H9 (cell line): ENCODE measurements around the gene RHBDL1. TPM values are rescaled to one million over a fixed set of nuclear protein-coding genes. Genes with fewer than 3 reads are reported as not detected.
A peak's percentile ranks its signal among the peaks of the same experiment; 100 is the strongest.

Experiments
- DNase-seq: peaks from one replicate; pipeline ENCODE4 v3.0.0-alpha.2; 2017
- H2AFZ ChIP-seq: one replicate; pipeline ENCODE4 v1.6.1; 2013; ENCODE audit warnings: mild to moderate bottlenecking, low read length, control low read depth, moderate library complexity
- H2AK5ac ChIP-seq: 2 replicates; pipeline ENCODE4 v1.6.1; 2013; ENCODE audit warnings: low read length, control low read depth, mixed read lengths; ENCODE audit not compliant: insufficient read length
- H2BK120ac ChIP-seq: one replicate; pipeline ENCODE4 v1.6.1; 2013; ENCODE audit warnings: low read depth, mild to moderate bottlenecking, low read length, control low read depth, inconsistent platforms; ENCODE audit not compliant: poor library complexity, severe bottlenecking
- H2BK12ac ChIP-seq: 2 replicates; pipeline ENCODE4 v1.6.1; 2013; ENCODE audit warnings: low read length, control low read depth, mixed read lengths, low read depth; ENCODE audit not compliant: insufficient read length
- H2BK15ac ChIP-seq: 2 replicates; pipeline ENCODE4 v1.6.1; 2013; ENCODE audit warnings: low read depth, low read length, control low read depth
- H2BK20ac ChIP-seq: one replicate; pipeline ENCODE4 v1.6.1; 2013; ENCODE audit warnings: low read depth, mild to moderate bottlenecking, low read length, control low read depth, inconsistent platforms; ENCODE audit not compliant: poor library complexity, severe bottlenecking
- H2BK5ac ChIP-seq: 2 replicates; pipeline ENCODE4 v1.6.1; 2013; ENCODE audit warnings: low read length, control low read depth, mixed read lengths; ENCODE audit not compliant: insufficient read length
- H3K14ac ChIP-seq: 2 replicates; pipeline ENCODE4 v1.6.1; 2013; ENCODE audit warnings: low read length, control low read depth; ENCODE audit not compliant: insufficient read depth
- H3K18ac ChIP-seq: 2 replicates; pipeline ENCODE4 v1.6.1; 2013; ENCODE audit warnings: low read depth, mild to moderate bottlenecking, mixed read lengths, low read length, control low read depth; ENCODE audit not compliant: insufficient read length
- H3K23ac ChIP-seq: 2 replicates; pipeline ENCODE4 v1.6.1; 2013; ENCODE audit warnings: low read length, control low read depth, mixed read lengths, low read depth; ENCODE audit not compliant: insufficient read length
- H3K23me2 ChIP-seq: 2 replicates; pipeline ENCODE4 v1.6.1; 2013; ENCODE audit warnings: low read depth, mild to moderate bottlenecking, mixed read lengths, low read length, control low read depth; ENCODE audit not compliant: insufficient read length, poor library complexity, severe bottlenecking
- H3K27ac ChIP-seq: 2 replicates; pipeline ENCODE4 v1.5.1; 2013; ENCODE audit warnings: low read length, control low read depth, mixed read lengths, low read depth; ENCODE audit not compliant: insufficient read length
- H3K27me3 ChIP-seq: 2 replicates; pipeline ENCODE4 v1.6.1; 2013; ENCODE audit warnings: low read length, control low read depth, inconsistent platforms; ENCODE audit not compliant: insufficient read depth
- H3K4ac ChIP-seq: 2 replicates; pipeline ENCODE4 v1.6.1; 2013; ENCODE audit warnings: low read depth, mild to moderate bottlenecking, control low read depth, inconsistent platforms, low read length, moderate library complexity
- H3K4me1 ChIP-seq: 2 replicates; pipeline ENCODE4 v1.6.1; 2013; ENCODE audit warnings: low read length, control low read depth, inconsistent platforms; ENCODE audit not compliant: insufficient read depth
- H3K4me2 ChIP-seq: 2 replicates; pipeline ENCODE4 v1.6.1; 2013; ENCODE audit warnings: low read length, control low read depth, mixed read lengths; ENCODE audit not compliant: insufficient read length, insufficient read depth
- H3K56ac ChIP-seq: 2 replicates; pipeline ENCODE4 v1.6.1; 2013; ENCODE audit warnings: low read depth, mild to moderate bottlenecking, mixed read lengths, low read length, control low read depth; ENCODE audit not compliant: insufficient read length
- H3K79me1 ChIP-seq: 2 replicates; pipeline ENCODE4 v1.6.1; 2013; ENCODE audit warnings: low read depth, mild to moderate bottlenecking, moderate library complexity, low read length, control low read depth, inconsistent platforms; ENCODE audit not compliant: insufficient read depth, poor library complexity, severe bottlenecking
- H3K79me2 ChIP-seq: 2 replicates; pipeline ENCODE4 v1.6.1; 2013; ENCODE audit warnings: low read length, control low read depth, inconsistent platforms; ENCODE audit not compliant: insufficient read depth
- H3K9ac ChIP-seq: 2 replicates; pipeline ENCODE4 v1.6.1; 2013; ENCODE audit warnings: low read length, control low read depth, mixed read lengths; ENCODE audit not compliant: insufficient read length; ENCODE audit errors: extremely low read depth
- H3K9me3 ChIP-seq: one replicate; pipeline ENCODE4 v1.6.1; 2013; ENCODE audit warnings: low read depth, low read length, inconsistent platforms; ENCODE audit not compliant: control insufficient read depth
- H3T11ph ChIP-seq: one replicate; pipeline ENCODE4 v1.6.1; 2013; ENCODE audit warnings: mild to moderate bottlenecking, low read length, control low read depth, inconsistent platforms
- H4K20me1 ChIP-seq: one replicate; pipeline ENCODE4 v1.6.1; 2013; ENCODE audit not compliant: control insufficient read depth, insufficient read length, insufficient read depth
- H4K5ac ChIP-seq: 2 replicates; pipeline ENCODE4 v1.6.1; 2013; ENCODE audit warnings: low read depth, mild to moderate bottlenecking, mixed read lengths, low read length, control low read depth; ENCODE audit not compliant: insufficient read length
- H4K8ac ChIP-seq: replicated peaks from 2 replicates; pipeline ENCODE4 v1.6.1; 2013; ENCODE audit warnings: low read length, control low read depth, mixed read lengths, low read depth; ENCODE audit not compliant: insufficient read length
- H4K91ac ChIP-seq: 2 replicates; pipeline ENCODE4 v1.6.1; 2013; ENCODE audit warnings: low read depth, mild to moderate bottlenecking, moderate library complexity, mixed read lengths, low read length, control low read depth; ENCODE audit not compliant: insufficient read length
- H3K27ac Mint-ChIP-seq, 3 experiments: 2 replicates in 2 of 3; 3 replicates in 1 of 3; pipeline ENCODE4 v1.8.0; 2020 to 2021; ENCODE audit warnings: mixed read lengths in 3 of 3, mild to moderate bottlenecking in 1 of 3, moderate library complexity in 1 of 3
- H3K27me3 Mint-ChIP-seq: 2 replicates; pipeline ENCODE4 v1.8.0; 2021; ENCODE audit warnings: low read depth, mild to moderate bottlenecking, moderate library complexity, mixed read lengths
- H3K36me3 Mint-ChIP-seq, 3 experiments: 2 replicates in 2 of 3; 3 replicates in 1 of 3; pipeline ENCODE4 v1.8.0; 2020 to 2021; ENCODE audit warnings: low read depth in 3 of 3, mixed read lengths in 3 of 3; ENCODE audit not compliant: insufficient read depth in 1 of 3
- H3K4me1 Mint-ChIP-seq, 2 experiments: 2 replicates each; pipeline ENCODE4 v1.8.0; 2020; ENCODE audit warnings: mixed read lengths in 2 of 2
- H3K4me3 Mint-ChIP-seq, 2 experiments: 2 replicates in 1 of 2; 3 replicates in 1 of 2; pipeline ENCODE4 v1.8.0; 2020 to 2021; ENCODE audit warnings: mild to moderate bottlenecking in 2 of 2, mixed read lengths in 2 of 2, moderate library complexity in 1 of 2
- H3K9me3 Mint-ChIP-seq, 2 experiments: 2 replicates in 1 of 2; 3 replicates in 1 of 2; pipeline ENCODE4 v1.8.0; 2020; ENCODE audit warnings: mild to moderate bottlenecking in 2 of 2, mixed read lengths in 2 of 2, moderate library complexity in 1 of 2
- WGBS: extraction: QIAGEN DNeasy Blood & Tissue Kit; methylation state at CpG from one replicate; pipeline ENCODE4 v1.1.7; 2013; ENCODE audit warnings: missing lambda C conversion rate, low lambda C conversion rate, mixed read lengths; ENCODE audit not compliant: insufficient read length; ENCODE audit errors: extremely low coverage; 5-methylcytosine and 5-hydroxymethylcytosine counted together
- total RNA-seq: library from RNA; stranded (reverse); gene quantifications from 2 replicates; pipeline ENCODE4 v1.2.1, GENCODE V29; 2021
- TF ChIP-seq, protein P1 (sequence below): fragments of 200-600 bp; sonication (generic); conservative IDR thresholded peaks from 3 replicates; pipeline ENCODE4 v1.8.0; 2021; ENCODE audit warnings: antibody characterized with exemption, mild to moderate bottlenecking

The RHBDL1 gene
- total RNA-seq, 1 experiment from 2014 or later = 7.6 TPM

DNA sequence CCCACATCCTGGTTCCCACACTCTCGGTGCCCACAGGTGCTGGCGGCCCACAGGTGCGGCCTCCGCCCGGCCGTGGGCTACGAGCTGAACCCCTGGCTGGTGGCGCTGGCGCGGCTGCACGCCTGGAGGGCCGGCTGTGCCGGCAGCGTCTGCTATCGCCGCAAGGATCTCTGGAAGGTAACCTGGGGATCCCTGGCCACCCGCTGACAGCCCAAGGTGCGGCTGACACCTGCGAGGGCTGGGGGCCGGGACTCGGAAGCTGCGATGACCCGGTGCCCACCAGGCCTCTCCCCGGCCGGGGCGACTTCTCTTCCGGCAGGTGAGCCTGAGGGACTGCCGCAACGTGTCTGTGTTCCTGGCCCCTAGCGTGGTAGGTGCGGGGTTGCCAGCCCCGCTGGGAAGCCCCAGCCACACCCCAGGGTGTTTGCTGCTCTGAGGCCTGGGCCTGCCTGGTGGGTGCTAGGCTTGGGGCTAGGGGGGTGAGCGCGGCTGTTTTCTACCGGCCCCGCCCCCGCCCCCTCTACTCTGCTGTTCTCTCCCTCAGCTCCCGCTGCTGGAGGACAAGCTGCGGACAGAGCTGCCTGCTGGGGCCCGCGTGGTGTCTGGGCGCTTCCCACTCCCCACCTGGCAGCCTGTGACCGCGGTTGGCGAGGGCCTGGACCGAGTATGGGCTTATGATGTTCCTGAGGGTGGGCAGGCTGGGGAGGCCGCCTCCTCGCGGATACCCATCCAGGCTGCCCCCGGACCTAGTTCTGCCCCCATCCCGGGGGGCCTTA, 46.5 kb downstream of the RHBDL1 start:
- Histone ChIP-seq H3K4ac (no peak overlapping the region), H3K79me1 (no peaks in the 10 kb centered on the region), H3K27ac (no peak overlapping the region), H3K4me2 (no peak overlapping the region), H2BK12ac (no peak overlapping the region), H3K79me2 (no peaks in the 10 kb centered on the region), H2BK5ac (no peak overlapping the region), H4K8ac (no peak overlapping the region), H3T11ph (no peak overlapping the region), H3K23ac (no peak overlapping the region), H2BK20ac (no peak overlapping the region), H3K4me1 (no peaks in the 10 kb centered on the region), H3K56ac (no peak overlapping the region), H4K20me1 (no peaks in the 10 kb centered on the region), H4K91ac (no peak overlapping the region), H3K18ac (no peak overlapping the region), H2AK5ac (no peak overlapping the region), H2BK120ac (no peak overlapping the region), H2BK15ac (no peak overlapping the region), H3K9ac (no peak overlapping the region), H3K23me2 (peaks cover 2% of the 10 kb centered on the region), H3K14ac (no peak overlapping the region), H3K9me3 (no peaks in the 10 kb centered on the region), H3K27me3 (no peaks in the 10 kb centered on the region), H2AFZ (no peak overlapping the region), H4K5ac (no peak overlapping the region)
- peaks cover 0 to 5% (median 3%) of the 10 kb centered on the region in 3 experiments; a peak in 1 of 7 replicates for H3K36me3 Mint-ChIP-seq
- H3K27me3 Mint-ChIP-seq = peaks cover 27% of the 10 kb centered on the region
- H3K27ac Mint-ChIP-seq = no peak overlapping the region
- DNase-seq = no peak
- peak overlapping the region in 1 of 2 experiments; percentile 29; a peak in 1 of 5 replicates for H3K4me3 Mint-ChIP-seq
- H3K4me1 Mint-ChIP-seq = peaks cover 8 to 18% of the 10 kb centered on the region in 2 experiments
- WGBS = no CpG with 5 or more reads among the region's 51 CpGs
- no peaks in the 10 kb centered on the region for H3K9me3 Mint-ChIP-seq
- TF ChIP-seq, protein P1, sequence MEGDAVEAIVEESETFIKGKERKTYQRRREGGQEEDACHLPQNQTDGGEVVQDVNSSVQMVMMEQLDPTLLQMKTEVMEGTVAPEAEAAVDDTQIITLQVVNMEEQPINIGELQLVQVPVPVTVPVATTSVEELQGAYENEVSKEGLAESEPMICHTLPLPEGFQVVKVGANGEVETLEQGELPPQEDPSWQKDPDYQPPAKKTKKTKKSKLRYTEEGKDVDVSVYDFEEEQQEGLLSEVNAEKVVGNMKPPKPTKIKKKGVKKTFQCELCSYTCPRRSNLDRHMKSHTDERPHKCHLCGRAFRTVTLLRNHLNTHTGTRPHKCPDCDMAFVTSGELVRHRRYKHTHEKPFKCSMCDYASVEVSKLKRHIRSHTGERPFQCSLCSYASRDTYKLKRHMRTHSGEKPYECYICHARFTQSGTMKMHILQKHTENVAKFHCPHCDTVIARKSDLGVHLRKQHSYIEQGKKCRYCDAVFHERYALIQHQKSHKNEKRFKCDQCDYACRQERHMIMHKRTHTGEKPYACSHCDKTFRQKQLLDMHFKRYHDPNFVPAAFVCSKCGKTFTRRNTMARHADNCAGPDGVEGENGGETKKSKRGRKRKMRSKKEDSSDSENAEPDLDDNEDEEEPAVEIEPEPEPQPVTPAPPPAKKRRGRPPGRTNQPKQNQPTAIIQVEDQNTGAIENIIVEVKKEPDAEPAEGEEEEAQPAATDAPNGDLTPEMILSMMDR = no peak
